Keratinocyte (primary cell): ENCODE data around the gene OTOF.

ENCODE experiments used
- CTCF ChIP-seq, 3 experiments: IDR thresholded peaks in 1 of 3; conservative IDR thresholded peaks in 1 of 3; optimal IDR thresholded peaks in 1 of 3; 2 replicates in 2 of 3; 3 replicates in 1 of 3; pipeline versions ENCODE3 to v1.5.1; 2011; ENCODE audit warnings: low read length in 3 of 3, mild to moderate bottlenecking in 3 of 3, moderate library complexity in 2 of 3, control low read depth in 1 of 3, inconsistent platforms in 1 of 3; ENCODE audit not compliant: insufficient read depth in 2 of 3; ENCODE audit errors: extremely low read depth in 1 of 3
- EZH2 ChIP-seq: IDR thresholded peaks from one replicate; pipeline ENCODE4 v1.6.1; 2012; ENCODE audit warnings: inconsistent platforms, mild to moderate bottlenecking, low read length, moderate library complexity

GRCh38 chr2:26489213-26489850, 11.4 kb upstream of the OTOF start:
- TF ChIP-seq CTCF (optimal IDR thresholded peaks at IDR 0.05 in 1 of 3, IDR thresholded peaks at IDR 0.05 in 1 of 3, conservative IDR thresholded peaks at IDR 0.05 in 1 of 3; ENCODE audit: extremely low read depth in 1 of 3, insufficient read depth in 2 of 3, low read length in 3 of 3) (no peak), EZH2 (no peak)
